Panc1 (cell line): ENCODE data around the gene DDX18. TPM values are rescaled to one million over a fixed set of nuclear protein-coding genes. Genes with fewer than 3 reads are reported as not detected.

Source experiments
- ATAC-seq: fragments of 200-7000 bp; cut with Tn5 transposase; 2 replicates; pipeline ENCODE4 v1.9.1; 2020; ENCODE audit warnings: mild to moderate bottlenecking, moderate library complexity
- BruUV-seq: library from RNA; stranded (reverse); fragments of 400-500 nt; replicated peaks from 2 replicates; lab custom pipeline; 2021; lab: Mats Ljungman, UMichigan
- CTCF ChIA-PET: fragments of 300-600 bp; sonication (Branson Sonifier 250); formaldehyde crosslinking; loops from one replicate; lab custom pipeline; 2022; ENCODE audit warnings: antibody characterized with exemption; lab: Charles Lee
- POLR2A ChIA-PET: fragments of 300-600 bp; sonication (Branson Sonifier 250); formaldehyde crosslinking; loops from one replicate; lab custom pipeline; 2022; ENCODE audit warnings: antibody characterized with exemption; lab: Charles Lee
- DNase-seq: peaks from one replicate; pipeline ENCODE4 v3.0.0-alpha.2; 2010; ENCODE audit warnings: low read depth, low spot score
- H3K27ac ChIP-seq: 2 replicates; pipeline ENCODE4 v1.5.1; 2011; ENCODE audit warnings: mild to moderate bottlenecking, low read length, inconsistent platforms
- H3K27me3 ChIP-seq: fragments of 200-500 bp; sonication (Bioruptor generic); 2 replicates; pipeline ENCODE4 v1.6.0; 2014; ENCODE audit warnings: low read length, inconsistent platforms; ENCODE audit not compliant: control insufficient read depth, insufficient read depth
- H3K36me3 ChIP-seq: fragments of 200-500 bp; sonication (Bioruptor generic); 2 replicates; pipeline ENCODE4 v1.5.1; 2014; ENCODE audit warnings: inconsistent platforms, mild to moderate bottlenecking, low read length, moderate library complexity; ENCODE audit not compliant: control insufficient read depth, insufficient read depth
- H3K4me1 ChIP-seq: 2 replicates; pipeline ENCODE4 v1.5.1; 2011; ENCODE audit warnings: inconsistent platforms, mild to moderate bottlenecking, low read length, moderate library complexity; ENCODE audit not compliant: control insufficient read depth, insufficient read depth
- H3K4me3 ChIP-seq, 2 experiments: 2 replicates each; pipeline ENCODE4 v1.5.1; 2011 to 2012; ENCODE audit warnings: low read depth in 2 of 2, low read length in 2 of 2, mild to moderate bottlenecking in 2 of 2, inconsistent platforms in 1 of 2, moderate library complexity in 1 of 2
- H3K9me3 ChIP-seq: fragments of 200-500 bp; sonication (Bioruptor generic); 2 replicates; pipeline ENCODE4 v1.5.1; 2014; ENCODE audit warnings: low read depth, mild to moderate bottlenecking, inconsistent platforms, low read length, moderate library complexity; ENCODE audit not compliant: control insufficient read depth, insufficient read depth
- CTCF ChIP-seq: fragments of 450-650 bp; IDR thresholded peaks from 2 replicates; pipeline ENCODE4 v1.5.1; 2017; ENCODE audit warnings: mild to moderate bottlenecking
- POLR2AphosphoS5 ChIP-seq: IDR thresholded peaks from 2 replicates; pipeline ENCODE4 v1.6.1; 2012; ENCODE audit warnings: mild to moderate bottlenecking, low read depth, low read length, moderate library complexity
- REST ChIP-seq, 2 experiments: IDR thresholded peaks; 2 replicates each; pipeline ENCODE4 v1.6.1; 2011 to 2012; ENCODE audit warnings: low read depth in 2 of 2, control low read depth in 1 of 2, low read length in 1 of 2, mild to moderate bottlenecking in 1 of 2, moderate library complexity in 1 of 2; ENCODE audit not compliant: insufficient read depth in 1 of 2
- SIN3A ChIP-seq: IDR thresholded peaks from 2 replicates; pipeline ENCODE4 v1.6.1; 2012; ENCODE audit warnings: low read depth, mild to moderate bottlenecking, low read length, moderate library complexity, borderline replicate concordance; ENCODE audit not compliant: insufficient read depth
- TCF7L2 ChIP-seq: IDR thresholded peaks from 2 replicates; pipeline ENCODE4 v1.6.1; 2011; ENCODE audit warnings: mild to moderate bottlenecking, low read depth, low read length, inconsistent platforms
- in situ Hi-C: cut with HindIII; loops from 2 replicates; pipeline ENCODE4 v1.10.0; 2016; ENCODE audit warnings: low sequenced_read_pairs, low pct_unique_long_range_greater_than_20kb
- intact Hi-C: fragments of 100-400 bp; cut with micrococcal nuclease; formaldehyde crosslinking; loops from one replicate; pipeline ENCODE4 v1.10.0; 2022; ENCODE audit not compliant: unreplicated experiment
- total RNA-seq: library from RNA; stranded (reverse); gene quantifications from one replicate; pipeline ENCODE4 v1.2.1, GENCODE V29; 2021; ENCODE audit not compliant: unreplicated experiment

DDX18 gene
- total RNA-seq, 1 experiment from 2014 or later: 82.0 TPM

GRCh38 chr2:117833911-117834310 is 19.4 kb downstream of the DDX18 start:
- ATAC-seq (no peak), DNase-seq (no peak)
- in situ Hi-C loops (no loop called here), intact Hi-C loops (loop anchor here (10.0 kb wide), 1 partner anchor 81 kb away; no protein-coding TSS in a partner anchor)
- no peak overlapping the region for H3K4me3 ChIP-seq
- no peak overlapping the region for H3K27ac ChIP-seq
- H3K9me3 ChIP-seq: no peaks in the 10 kb centered on the region
- no TSS peak for BruUV-seq
- no peaks in the 10 kb centered on the region for H3K27me3 ChIP-seq
- POLR2A ChIA-PET: no interaction called here
- H3K36me3 ChIP-seq: peaks cover 18% of the 10 kb centered on the region
- no peak for TF ChIP-seq CTCF
- 0 out of 2 replicates have a peak, but pooled peaks have one; percentile 3 for TF ChIP-seq POLR2AphosphoS5
- H3K4me1 ChIP-seq: no peaks in the 10 kb centered on the region
- CTCF ChIA-PET: no interaction called here

- ChIA-PET CTCF (interaction anchor here (0.7 kb wide), 1 partner anchor 37 kb away, joined by 4 read pairs; no protein-coding TSS in a partner anchor), POLR2A (no interaction called here)
- in situ Hi-C loops (no loop called here), intact Hi-C loops (loop anchor here (10.0 kb wide), 1 partner anchor 80 kb away; no protein-coding TSS in a partner anchor)
- ATAC-seq: no peak
- BruUV-seq: no TSS peak
- no peak overlapping the region for H3K4me3 ChIP-seq
- H3K27me3 ChIP-seq: no peaks in the 10 kb centered on the region
- TF ChIP-seq POLR2AphosphoS5 (no peak), SIN3A (no peak), REST (IDR thresholded peaks at IDR 0.05; ENCODE audit: insufficient read depth in 1 of 2, low read depth in 2 of 2, low read length in 1 of 2) (no peak), TCF7L2 (no peak), CTCF (no peak)
- no peak overlapping the region for H3K27ac ChIP-seq
- H3K9me3 ChIP-seq: no peaks in the 10 kb centered on the region
- no peaks in the 10 kb centered on the region for H3K4me1 ChIP-seq
- H3K36me3 ChIP-seq: peaks cover 10% of the 10 kb centered on the region
- DNase-seq: no peak
Measured at GRCh38 chr2:117834992-117835391, 20.5 kb downstream of the DDX18 start.
